Stimulated activated naive B cell treated with anti-CD40 and anti-IgM and Interleukin-4, amounts not matched to agents 10 μg/mL and 1 μg/mL and 100 μg/mL, for 72 hours (primary cell): ENCODE data around the gene PER1.

Experiments
- ATAC-seq, 2 donors: fragments of 150-1000 bp; cut with Tn5 transposase; replicated peaks; 2 replicates each; pipeline ENCODE4 v1.10.0; 2021; ENCODE audit warnings: moderate library complexity in 1 of 2
- DNase-seq: peaks from one replicate; pipeline ENCODE4 v3.0.0; 2021
- H3K27ac Mint-ChIP-seq: one replicate; pipeline ENCODE4 v1.8.0; 2022; ENCODE audit warnings: mild to moderate bottlenecking, mixed read lengths
- H3K27me3 Mint-ChIP-seq, 2 donors: one replicate each; pipeline ENCODE4 v1.8.0; 2022; ENCODE audit warnings: mixed read lengths in 2 of 2
- H3K36me3 Mint-ChIP-seq, 2 donors: one replicate each; pipeline ENCODE4 v1.8.0; 2022; ENCODE audit warnings: mixed read lengths in 2 of 2, mild to moderate bottlenecking in 1 of 2
- H3K4me1 Mint-ChIP-seq, 2 donors: one replicate each; pipeline ENCODE4 v1.8.0; 2022; ENCODE audit warnings: mixed read lengths in 2 of 2, mild to moderate bottlenecking in 1 of 2
- H3K4me3 Mint-ChIP-seq, 2 donors: one replicate each; pipeline ENCODE4 v1.8.0; 2022; ENCODE audit warnings: mild to moderate bottlenecking in 2 of 2, mixed read lengths in 2 of 2, moderate library complexity in 1 of 2
- H3K9me3 Mint-ChIP-seq, 2 donors: one replicate each; pipeline ENCODE4 v1.8.0; 2022; ENCODE audit warnings: mixed read lengths in 2 of 2, mild to moderate bottlenecking in 1 of 2

Gene PER1

DNA sequence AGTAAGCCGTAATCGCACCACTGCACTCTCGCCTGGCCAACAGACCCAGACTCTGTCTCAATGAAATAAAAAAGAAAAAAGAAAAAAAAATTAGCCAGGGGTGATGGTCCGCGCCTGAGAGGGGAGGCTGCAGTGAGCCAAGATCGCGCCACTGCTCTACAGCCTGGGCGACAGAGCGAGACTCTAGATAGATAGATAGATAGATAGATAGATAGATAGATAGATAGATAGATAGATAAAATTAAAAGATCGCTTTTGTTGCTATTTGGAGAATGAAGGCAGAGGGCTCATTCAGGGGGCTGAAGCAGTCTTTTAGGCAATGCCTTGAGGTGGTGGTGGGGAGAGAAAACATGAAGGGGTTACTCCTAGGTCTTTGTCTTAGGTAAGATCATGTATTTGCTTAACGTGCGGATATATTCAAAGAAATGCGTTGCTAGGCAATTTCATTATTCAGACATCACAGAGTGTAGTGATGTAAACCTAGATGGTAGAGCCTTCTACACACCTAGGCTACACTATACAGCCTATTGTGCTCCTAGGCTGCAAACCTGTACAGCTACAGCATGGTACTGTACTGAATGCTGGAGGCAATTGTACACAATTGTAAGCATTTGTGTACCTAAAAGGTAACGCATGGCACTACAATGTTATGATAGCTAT lies 23.9 kb downstream of the PER1 start:
- no peak for ATAC-seq
- H3K36me3 Mint-ChIP-seq, result peaks cover 7% of the 10 kb centered on the region in 2 donors

DNA sequence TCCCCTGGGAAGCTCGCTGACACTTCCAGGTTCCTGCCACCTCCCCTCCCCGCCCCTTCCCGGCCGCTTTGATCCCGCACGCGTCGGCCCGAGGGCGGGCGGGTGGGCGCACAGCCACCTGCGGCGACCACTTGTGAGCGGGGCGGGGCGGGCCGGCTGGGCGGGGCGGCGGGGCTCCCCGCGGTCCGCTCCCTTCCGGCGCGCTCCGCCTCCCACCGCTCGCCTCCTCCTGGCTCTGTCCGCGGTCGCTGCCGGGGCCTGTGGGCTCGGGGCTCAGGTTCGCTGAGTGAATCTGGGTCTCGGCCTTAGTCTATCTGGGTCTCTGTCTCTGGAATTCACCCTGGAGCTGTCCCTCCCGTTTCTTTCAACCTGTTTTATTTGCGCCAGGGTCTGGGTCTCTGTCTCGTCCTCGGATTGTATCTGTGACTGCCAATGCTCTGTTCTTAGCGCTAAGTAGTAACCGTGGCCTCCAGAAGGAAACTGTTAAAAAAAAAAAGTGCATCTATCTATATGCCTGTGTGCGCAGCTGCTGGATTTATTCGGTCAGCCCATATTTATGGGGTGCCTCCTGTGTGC lies 25.6 kb downstream of the PER1 start:
- Mint-ChIP-seq H3K36me3 (peaks cover 7% of the 10 kb centered on the region in 2 donors), H3K27me3 (peaks cover 42 to 62% of the 10 kb centered on the region in 2 donors), H3K4me1 (peaks cover 40 to 53% of the 10 kb centered on the region in 2 donors), H3K9me3 (no peaks in the 10 kb centered on the region), H3K27ac (peak overlapping the region; percentile 92), H3K4me3 (peak overlapping the region; percentile 87 to 94)
- peak; percentile 25 to 31 for ATAC-seq
- peak; percentile 21 for DNase-seq

More for the DNA sequence above, 23.9 kb downstream of the PER1 start:
- Mint-ChIP-seq H3K27me3 (peaks cover 34 to 52% of the 10 kb centered on the region in 2 donors), H3K4me3 (no peak overlapping the region), H3K9me3 (no peaks in the 10 kb centered on the region), H3K4me1 (peaks cover 32 to 43% of the 10 kb centered on the region in 2 donors), H3K27ac (no peak overlapping the region)
- no peak for DNase-seq

DNA sequence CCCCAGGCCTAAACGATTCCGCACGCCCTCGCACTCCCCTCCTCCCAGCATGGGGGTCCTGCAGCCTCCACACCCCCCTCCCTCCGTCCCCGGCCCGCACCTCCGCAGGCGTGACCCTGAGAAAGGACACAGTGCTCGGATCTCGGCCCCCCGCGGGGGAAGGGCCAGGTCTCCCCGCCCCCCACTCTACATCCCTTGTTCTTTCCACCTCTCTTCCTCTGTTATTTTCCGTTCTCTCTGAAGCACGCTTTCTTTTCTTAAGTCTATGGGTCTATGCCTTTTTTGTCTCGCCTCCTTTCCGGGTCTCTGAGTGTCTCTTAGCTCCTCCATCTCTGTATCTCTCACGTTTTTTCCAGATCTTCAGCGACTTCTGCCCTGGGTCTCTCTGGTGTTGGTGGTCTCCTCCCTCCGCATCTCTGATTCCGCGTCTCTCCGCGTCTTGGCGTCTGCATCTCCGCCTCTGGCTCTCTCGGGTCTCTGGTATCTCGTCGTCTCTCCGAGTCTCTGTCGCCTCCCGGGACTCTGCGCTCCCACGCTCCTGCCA lies 26.2 kb downstream of the PER1 start:
- ATAC-seq (peak in 1 of 2 donors; percentile 3), DNase-seq (peak; percentile 22)
- peak overlapping the region; percentile 100 for H3K27ac Mint-ChIP-seq
- peaks cover 44 to 65% of the 10 kb centered on the region in 2 donors for H3K27me3 Mint-ChIP-seq
- H3K9me3 Mint-ChIP-seq, result no peaks in the 10 kb centered on the region
- H3K4me3 Mint-ChIP-seq, result peak overlapping the region; percentile 87 to 89
- H3K36me3 Mint-ChIP-seq, result peaks cover 7 to 9% of the 10 kb centered on the region in 2 donors
- H3K4me1 Mint-ChIP-seq, result peaks cover 42 to 56% of the 10 kb centered on the region in 2 donors

DNA sequence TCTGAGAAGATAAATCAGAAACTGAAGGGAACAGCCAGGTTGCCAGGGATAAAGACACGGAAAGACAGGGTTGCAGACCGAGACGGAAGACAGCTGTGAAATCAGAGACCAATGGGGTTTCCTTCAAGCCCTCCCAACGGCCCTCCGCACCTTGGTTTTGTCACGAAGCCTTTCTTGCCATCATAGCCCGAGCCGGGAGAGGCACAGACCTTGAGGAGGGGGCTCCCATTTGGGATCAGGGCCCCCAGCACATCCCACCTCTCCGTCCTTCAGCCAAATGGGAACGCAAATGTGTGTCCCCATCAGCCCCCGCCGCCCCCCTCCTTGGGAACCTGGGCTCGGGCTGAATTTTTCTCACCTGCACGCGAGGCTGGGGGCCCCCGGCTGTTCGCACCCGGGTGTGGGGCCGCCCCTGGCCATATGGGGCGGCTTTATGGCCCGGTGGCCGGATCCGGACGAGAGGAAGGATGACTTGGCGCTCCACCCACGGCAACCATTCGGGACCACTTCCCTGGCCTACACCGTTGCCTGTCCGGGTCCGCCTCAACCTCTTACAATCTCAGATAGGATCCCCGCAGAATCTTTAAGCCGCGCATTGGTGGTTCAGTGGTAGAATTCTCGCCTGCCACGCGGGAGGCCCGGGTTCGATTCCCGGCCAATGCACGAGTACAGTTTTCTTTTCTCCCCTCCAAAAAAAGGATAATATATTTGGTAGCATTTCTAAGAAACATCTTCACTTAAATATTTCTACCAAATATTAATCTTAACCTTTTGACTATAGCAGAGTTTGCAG lies 26.9 kb downstream of the PER1 start:
- Mint-ChIP-seq H3K27ac (peak overlapping the region; percentile 100), H3K9me3 (no peaks in the 10 kb centered on the region), H3K27me3 (peaks cover 50 to 70% of the 10 kb centered on the region in 2 donors), H3K36me3 (peaks cover 9 to 16% of the 10 kb centered on the region in 2 donors), H3K4me3 (peak overlapping the region; percentile 87 to 89), H3K4me1 (peaks cover 49 to 63% of the 10 kb centered on the region in 2 donors)
- peak; percentile 79 for DNase-seq
- peak; percentile 40 to 51 for ATAC-seq

DNA sequence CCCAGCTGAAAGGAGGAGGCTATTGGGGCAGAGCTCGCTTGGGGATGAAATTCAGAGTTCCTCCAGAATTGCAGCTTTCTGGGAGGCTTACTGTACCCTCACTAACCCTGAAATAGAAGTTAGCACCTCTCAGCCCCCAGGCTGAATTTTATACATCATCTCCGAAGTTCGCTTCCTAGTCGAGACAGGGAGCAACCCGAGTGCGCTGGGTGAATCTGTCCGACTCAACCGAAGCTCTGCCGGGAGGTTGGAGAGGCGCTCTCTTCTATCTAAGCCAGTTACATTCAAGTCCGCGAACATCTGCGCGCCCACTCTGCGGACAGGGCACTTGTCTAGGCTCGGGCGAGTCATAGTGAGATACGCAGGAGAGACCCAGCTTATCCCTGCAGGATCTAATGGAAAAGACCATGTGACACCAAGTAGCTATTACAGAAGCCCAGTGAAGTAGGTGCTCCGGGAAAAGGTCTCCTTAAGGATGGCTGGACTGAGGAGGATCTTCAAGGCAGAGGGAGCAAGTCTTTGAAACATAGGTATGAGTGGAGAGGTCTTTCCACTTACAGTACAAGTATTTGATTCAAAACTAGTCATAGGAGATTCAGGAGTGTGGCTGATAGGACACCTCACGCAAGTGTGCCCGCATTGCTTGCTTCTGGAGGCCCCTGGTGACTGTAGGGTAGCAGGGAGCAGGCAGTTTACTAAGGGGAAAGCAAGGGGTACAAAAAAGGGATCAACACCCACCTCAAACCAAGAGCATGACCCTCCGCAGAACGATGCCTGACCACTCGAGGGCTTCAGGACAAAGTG lies 27.7 kb downstream of the PER1 start:
- Mint-ChIP-seq H3K4me1 (peaks cover 57 to 71% of the 10 kb centered on the region in 2 donors), H3K36me3 (peaks cover 9 to 21% of the 10 kb centered on the region in 2 donors), H3K27me3 (peaks cover 48 to 65% of the 10 kb centered on the region in 2 donors), H3K4me3 (peak overlapping the region; percentile 87 to 89), H3K27ac (peak overlapping the region; percentile 100), H3K9me3 (no peaks in the 10 kb centered on the region)
- no peak for ATAC-seq
- DNase-seq, result no peak

DNA sequence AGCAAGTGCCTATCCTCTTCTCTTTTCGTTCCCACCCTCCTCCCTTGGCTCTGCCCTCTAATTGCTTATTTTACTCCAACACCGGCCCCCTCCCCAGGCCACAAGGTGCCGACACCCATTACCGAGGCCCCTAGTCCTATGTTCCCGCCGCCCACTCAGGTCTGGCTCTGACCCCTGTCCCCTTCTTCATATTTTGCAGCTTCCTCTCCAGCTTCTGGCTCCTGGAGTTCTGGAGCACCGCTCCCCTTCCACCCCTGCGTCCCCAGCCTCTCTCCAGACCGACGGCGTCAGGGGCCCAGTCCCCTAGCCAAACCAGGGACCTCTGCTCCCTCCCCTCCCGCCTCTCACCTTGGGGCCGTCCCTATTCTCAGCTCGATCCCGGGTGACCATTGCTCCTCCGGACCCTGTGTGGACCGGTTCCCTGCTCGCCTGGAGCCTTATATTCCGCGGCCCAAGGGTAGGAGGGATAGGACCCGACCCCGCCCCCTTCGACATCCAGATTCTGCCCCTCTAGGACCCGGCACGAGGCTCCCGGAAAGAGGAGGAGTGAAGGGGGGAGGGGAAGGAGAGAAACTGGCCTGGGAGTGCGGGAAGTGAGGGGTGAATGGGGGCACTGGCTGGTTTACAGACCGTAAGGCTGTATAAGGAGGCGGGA lies 28.4 kb downstream of the PER1 start, which contains the start of gene HES7:
TSS of gene HES7 (minus strand) at position 412 of the 655 bp plus-strand sequence. CDS start at position 390, 22 bp downstream.
- Mint-ChIP-seq H3K27ac (peak within 1 kb of the TSS; percentile 100), H3K36me3 (peaks cover 11 to 26% of the 10 kb centered on the region in 2 donors), H3K9me3 (no peaks in the 10 kb centered on the region), H3K27me3 (peaks cover 46 to 61% of the 10 kb centered on the region in 2 donors), H3K4me3 (peak within 1 kb of the TSS; percentile 87 to 89), H3K4me1 (peaks cover 60 to 76% of the 10 kb centered on the region in 2 donors)
- ATAC-seq (no peak), DNase-seq (no peak)

DNA sequence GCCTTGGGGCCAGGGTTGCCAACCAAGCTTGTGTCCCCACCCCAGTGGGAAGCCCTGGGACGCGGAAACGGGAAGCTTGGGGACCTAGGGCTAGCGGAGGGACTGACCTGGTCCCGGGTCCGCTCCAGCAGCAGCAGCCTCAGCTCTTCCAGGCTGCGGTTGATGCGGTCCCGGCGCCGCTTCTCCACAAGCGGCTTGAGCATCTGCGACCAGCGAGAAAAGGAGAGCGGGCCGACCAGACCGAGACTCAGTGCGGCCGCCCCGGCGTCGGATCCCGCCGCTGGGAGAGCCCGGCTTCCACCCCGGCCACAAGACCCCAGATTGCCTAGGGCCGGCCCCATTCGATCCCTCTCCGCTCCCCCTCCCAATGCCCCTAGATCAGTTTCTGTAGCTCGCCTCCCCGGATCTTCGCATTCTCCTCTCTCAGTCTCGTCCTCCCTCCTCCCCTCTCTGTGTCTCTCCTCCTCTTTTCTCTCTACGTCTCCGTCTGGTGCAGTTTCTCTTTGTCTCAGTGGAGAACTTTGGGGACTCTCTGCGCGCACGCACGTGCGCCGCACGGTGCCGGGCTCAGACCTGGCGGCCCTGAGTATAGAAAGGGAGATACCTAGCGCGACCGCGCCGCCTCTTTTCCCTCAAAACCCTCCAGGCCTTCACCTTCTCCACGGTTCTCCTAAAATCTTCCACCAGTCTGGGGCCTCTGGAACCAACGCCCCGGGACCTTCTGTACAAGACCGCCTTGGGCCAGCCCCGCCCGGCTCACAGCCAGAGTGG lies 29.1 kb downstream of the PER1 start:
- DNase-seq (peak; percentile 37), ATAC-seq (no peak)
- Mint-ChIP-seq H3K27me3 (peaks cover 48 to 68% of the 10 kb centered on the region in 2 donors), H3K4me1 (peaks cover 66 to 83% of the 10 kb centered on the region in 2 donors), H3K36me3 (peaks cover 12 to 27% of the 10 kb centered on the region in 2 donors), H3K4me3 (peak overlapping the region; percentile 87 to 89), H3K9me3 (no peaks in the 10 kb centered on the region), H3K27ac (peak overlapping the region; percentile 88)

DNA sequence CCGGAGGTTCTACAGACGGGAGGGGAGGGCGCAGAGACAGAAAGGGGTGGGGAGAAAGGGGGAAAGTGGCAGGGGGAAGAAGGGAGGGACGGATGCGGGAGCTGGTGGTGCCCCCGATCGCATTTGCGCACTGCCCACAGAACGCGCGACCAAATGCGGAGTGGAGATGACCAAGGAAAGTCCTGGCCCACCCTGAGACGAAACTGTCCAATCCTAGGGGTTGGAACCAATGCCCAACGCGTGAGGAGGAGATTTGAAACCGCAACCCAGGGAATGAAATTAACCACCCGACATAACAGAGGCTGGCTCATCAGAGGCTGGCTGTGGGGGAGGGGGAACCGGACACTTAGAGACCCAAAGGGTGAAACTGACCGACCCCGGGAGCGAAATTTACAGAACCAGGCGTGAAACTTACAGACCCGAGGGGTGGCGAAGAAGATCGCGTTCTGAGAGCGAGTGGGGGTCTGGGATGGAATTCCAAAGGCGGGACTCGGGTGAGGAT lies 29.7 kb downstream of the PER1 start:
- Mint-ChIP-seq H3K9me3 (no peaks in the 10 kb centered on the region), H3K27me3 (peaks cover 52 to 74% of the 10 kb centered on the region in 2 donors), H3K27ac (peak overlapping the region; percentile 59), H3K36me3 (peaks cover 12 to 27% of the 10 kb centered on the region in 2 donors), H3K4me3 (peak overlapping the region; percentile 87 to 89), H3K4me1 (peaks cover 71 to 89% of the 10 kb centered on the region in 2 donors)
- DNase-seq (no peak), ATAC-seq (no peak)

DNA sequence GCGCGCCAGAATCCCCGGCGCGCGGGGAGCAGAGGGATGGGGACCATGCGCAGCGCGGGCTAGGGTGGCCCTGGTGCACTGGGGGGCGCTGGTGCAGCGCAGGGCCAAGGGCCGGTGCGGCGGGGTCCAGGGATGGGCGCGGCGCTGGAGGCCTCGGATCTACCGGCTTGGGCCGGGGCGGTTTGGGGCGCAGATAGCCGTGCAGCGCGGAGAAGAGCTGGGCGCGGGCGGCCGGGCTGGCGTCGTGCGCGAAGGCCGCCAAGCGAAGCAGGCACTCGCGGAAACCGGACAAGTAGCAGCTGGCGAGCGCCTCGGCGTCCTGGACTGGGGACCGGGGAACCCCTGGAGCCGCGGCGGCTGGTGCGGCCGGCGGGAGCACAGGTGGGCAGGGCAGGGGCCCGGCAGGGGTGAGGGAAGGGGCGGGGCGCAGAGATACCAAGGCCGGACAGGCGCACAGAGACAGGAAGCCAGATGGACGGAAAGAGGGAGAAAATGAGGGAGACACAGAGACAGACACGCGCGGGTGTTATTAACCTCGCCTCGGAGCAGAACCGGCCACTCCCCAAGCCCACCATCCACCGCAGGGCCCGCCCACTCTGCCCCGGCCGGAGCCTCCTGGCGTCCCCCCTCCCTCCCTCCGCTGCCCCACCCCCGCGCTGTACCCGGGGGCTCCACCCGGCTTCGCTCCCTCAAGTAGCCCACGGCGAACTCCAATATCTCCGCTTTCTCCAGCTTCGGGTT lies 30.4 kb downstream of the PER1 start:
- peaks cover 46 to 70% of the 10 kb centered on the region in 2 donors for H3K27me3 Mint-ChIP-seq
- peaks cover 11 to 27% of the 10 kb centered on the region in 2 donors for H3K36me3 Mint-ChIP-seq
- no peak overlapping the region for H3K27ac Mint-ChIP-seq
- DNase-seq, result peak; percentile 57
- peaks cover 68 to 86% of the 10 kb centered on the region in 2 donors for H3K4me1 Mint-ChIP-seq
- peak; percentile 14 to 25 for ATAC-seq
- H3K4me3 Mint-ChIP-seq, result peak overlapping the region; percentile 87 to 89
- no peaks in the 10 kb centered on the region for H3K9me3 Mint-ChIP-seq

DNA sequence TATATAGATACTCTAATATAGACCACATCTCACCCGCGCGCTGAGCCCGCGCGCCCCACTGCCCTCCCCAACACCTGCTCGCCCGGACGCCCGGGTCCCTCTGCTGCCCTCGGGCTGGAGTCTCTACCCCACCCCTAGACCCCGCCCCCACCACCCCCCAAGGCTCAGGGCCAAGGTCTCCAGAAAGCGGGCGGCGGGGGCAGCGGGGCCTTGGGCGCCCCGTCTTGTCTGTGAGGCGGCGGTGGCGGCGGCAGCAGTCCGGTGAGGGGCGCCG lies 30.9 kb downstream of the PER1 start:
- no peak for DNase-seq
- Mint-ChIP-seq H3K9me3 (no peaks in the 10 kb centered on the region), H3K27me3 (peaks cover 51 to 72% of the 10 kb centered on the region in 2 donors), H3K36me3 (peaks cover 8 to 27% of the 10 kb centered on the region in 2 donors), H3K4me3 (peak overlapping the region; percentile 87 to 89), H3K4me1 (peaks cover 68 to 81% of the 10 kb centered on the region in 2 donors), H3K27ac (no peak overlapping the region)
- ATAC-seq, result no peak

DNA sequence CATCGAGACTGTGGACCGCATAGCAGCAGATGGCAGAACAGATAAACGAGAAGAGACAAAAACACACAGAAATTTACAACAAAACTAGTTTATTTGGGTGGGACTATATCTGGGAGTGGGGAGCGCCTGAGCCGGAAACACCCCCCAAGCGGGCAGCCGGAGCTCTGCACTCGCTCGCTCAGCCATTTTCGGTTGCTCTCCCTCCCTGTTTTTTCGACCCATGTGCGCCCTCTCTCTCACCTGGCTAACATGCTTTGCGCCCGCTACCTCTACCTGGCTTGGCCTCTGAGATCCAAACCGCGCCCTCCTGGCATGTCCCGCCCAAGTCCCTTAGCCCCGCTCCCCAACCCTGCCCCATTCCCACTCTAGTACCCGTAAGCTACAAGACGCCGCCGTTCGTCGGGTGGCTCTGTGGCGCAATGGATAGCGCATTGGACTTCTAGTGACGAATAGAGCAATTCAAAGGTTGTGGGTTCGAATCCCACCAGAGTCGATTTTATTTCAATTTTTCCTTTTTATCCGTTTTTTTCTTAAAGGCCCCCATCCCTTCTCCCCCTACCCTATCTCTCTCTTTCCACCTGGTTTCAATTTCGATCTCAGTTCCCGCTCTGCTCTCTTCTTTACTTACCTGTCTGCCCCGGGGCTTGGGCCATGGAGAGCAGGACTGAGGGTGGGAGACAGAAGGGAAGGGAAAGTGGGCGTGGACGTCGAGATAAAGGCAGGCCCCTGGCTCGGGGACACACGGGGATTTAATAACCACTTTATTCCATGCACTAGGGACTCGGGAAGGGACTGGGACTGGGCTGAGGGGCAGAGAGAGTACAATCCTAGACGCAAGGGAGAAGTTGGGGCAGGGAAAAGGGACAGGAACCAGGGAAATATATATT lies 31.4 kb downstream of the PER1 start:
- peaks cover 55 to 76% of the 10 kb centered on the region in 2 donors for H3K27me3 Mint-ChIP-seq
- H3K9me3 Mint-ChIP-seq, result no peaks in the 10 kb centered on the region
- H3K36me3 Mint-ChIP-seq, result peaks cover 8 to 25% of the 10 kb centered on the region in 2 donors
- H3K4me3 Mint-ChIP-seq, result peak overlapping the region; percentile 87 to 89
- H3K4me1 Mint-ChIP-seq, result peaks cover 64 to 75% of the 10 kb centered on the region in 2 donors
- DNase-seq, result peak; percentile 75
- ATAC-seq, result peak; percentile 6 to 13
- H3K27ac Mint-ChIP-seq, result peak overlapping the region; percentile 99
